Measurements from ENCODE around the gene AKR1D1.

DNA sequence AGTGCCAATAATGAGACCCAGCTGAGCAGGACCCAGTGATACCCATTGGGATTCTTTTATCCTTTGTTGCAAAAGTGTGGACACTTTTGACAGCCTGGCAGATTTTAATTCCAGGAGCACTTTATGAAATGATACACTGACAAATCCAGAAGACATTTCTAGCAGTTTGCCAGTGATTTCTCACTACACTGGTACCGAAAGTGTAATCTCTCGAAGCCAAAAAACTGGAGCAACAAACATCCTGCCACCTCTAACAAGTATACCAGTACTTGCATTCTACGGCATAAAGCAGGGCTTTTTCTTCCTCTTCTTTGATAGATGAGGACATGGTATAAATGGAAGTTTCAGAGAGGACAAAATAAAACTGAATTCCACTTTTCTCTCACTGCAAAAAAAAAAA lies 28.4 kb upstream of the AKR1D1 start:
- TF ChIP-seq, protein P1, sequence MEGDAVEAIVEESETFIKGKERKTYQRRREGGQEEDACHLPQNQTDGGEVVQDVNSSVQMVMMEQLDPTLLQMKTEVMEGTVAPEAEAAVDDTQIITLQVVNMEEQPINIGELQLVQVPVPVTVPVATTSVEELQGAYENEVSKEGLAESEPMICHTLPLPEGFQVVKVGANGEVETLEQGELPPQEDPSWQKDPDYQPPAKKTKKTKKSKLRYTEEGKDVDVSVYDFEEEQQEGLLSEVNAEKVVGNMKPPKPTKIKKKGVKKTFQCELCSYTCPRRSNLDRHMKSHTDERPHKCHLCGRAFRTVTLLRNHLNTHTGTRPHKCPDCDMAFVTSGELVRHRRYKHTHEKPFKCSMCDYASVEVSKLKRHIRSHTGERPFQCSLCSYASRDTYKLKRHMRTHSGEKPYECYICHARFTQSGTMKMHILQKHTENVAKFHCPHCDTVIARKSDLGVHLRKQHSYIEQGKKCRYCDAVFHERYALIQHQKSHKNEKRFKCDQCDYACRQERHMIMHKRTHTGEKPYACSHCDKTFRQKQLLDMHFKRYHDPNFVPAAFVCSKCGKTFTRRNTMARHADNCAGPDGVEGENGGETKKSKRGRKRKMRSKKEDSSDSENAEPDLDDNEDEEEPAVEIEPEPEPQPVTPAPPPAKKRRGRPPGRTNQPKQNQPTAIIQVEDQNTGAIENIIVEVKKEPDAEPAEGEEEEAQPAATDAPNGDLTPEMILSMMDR (IDR thresholded peaks at IDR 0.05) = no peak
- TF ChIP-seq POLR2A (IDR thresholded peaks at IDR 0.05) = no peak

Measured in thyroid gland (tissue), 4 donors.